Vagina (tissue), 2 donors: Measurements from ENCODE around the gene SKA1. TPM values are rescaled to one million over a fixed set of nuclear protein-coding genes. Genes with fewer than 3 reads are reported as not detected.
"Not testable (repeated sequence)": the region's sequence is repeated elsewhere in the genome, so short reads cannot be mapped to it uniquely, and the experiment has no call there.

Experiments used
- DNase-seq, 2 donors: peaks; one replicate each; pipeline ENCODE4 v3.0.0-alpha.2; 2017; ENCODE audit errors: extremely low spot score in 2 of 2
- H3K27ac ChIP-seq: fragments of 200-600 bp; sonication (generic); one replicate; pipeline ENCODE4 v1.5.1; 2019
- H3K27me3 ChIP-seq: fragments of 200-600 bp; sonication (generic); one replicate; pipeline ENCODE4 v1.5.1; 2019
- H3K36me3 ChIP-seq, 2 donors: fragments of 200-600 bp; sonication (generic); one replicate each; pipeline ENCODE4 v1.5.1; 2017 to 2019
- H3K4me1 ChIP-seq: fragments of 200-600 bp; sonication (generic); one replicate; pipeline ENCODE4 v1.5.1; 2019
- H3K4me3 ChIP-seq, 2 donors: fragments of 200-600 bp; sonication (generic); 1 replicate in 1 of 2; 2 replicates in 1 of 2; pipeline ENCODE4 v1.5.1; 2016 to 2019
- H3K9me3 ChIP-seq: fragments of 200-600 bp; sonication (generic); one replicate; pipeline ENCODE4 v1.5.1; 2019
- CTCF ChIP-seq, 3 experiments: fragments of 450-650 bp in 2 of 3; fragments of 200-600 bp in 1 of 3; sonication (generic) in 1 of 3; IDR thresholded peaks; one replicate each; pipeline ENCODE4 v1.5.1; 2017 to 2019; ENCODE audit warnings: antibody characterized with exemption in 3 of 3, mild to moderate bottlenecking in 2 of 3, moderate library complexity in 2 of 3
- POLR2A ChIP-seq, 2 donors: fragments of 450-650 bp; IDR thresholded peaks; one replicate each; pipeline ENCODE4 v1.6.1; 2017; ENCODE audit warnings: antibody characterized with exemption in 2 of 2, mild to moderate bottlenecking in 2 of 2, moderate library complexity in 2 of 2
- POLR2AphosphoS5 ChIP-seq, 2 donors: sonication (generic); formaldehyde crosslinking; IDR thresholded peaks; one replicate each; pipeline ENCODE4 v1.9.0; 2017; ENCODE audit warnings: antibody characterized with exemption in 2 of 2, mild to moderate bottlenecking in 2 of 2, low read depth in 1 of 2; ENCODE audit not compliant: insufficient read depth in 1 of 2
- intact Hi-C: fragments of 100-400 bp; cut with DNase I; formaldehyde crosslinking; loops from one replicate; pipeline ENCODE4 v1.15.1; 2023
- total RNA-seq: library from RNA; depleted of rRNA; stranded (reverse); fragments of >200 nt; gene quantifications from one replicate; pipeline ENCODE4 v1.2.3, GENCODE V29; 2016

SKA1 gene
- total RNA-seq, 1 donor from 2014 or later = 0.74 TPM

GRCh38 chr18:50398947-50399346 is 24.1 kb downstream of the SKA1 start:
- DNase-seq = no peak
- no peaks in the 10 kb centered on the region for H3K27me3 ChIP-seq
- H3K9me3 ChIP-seq = no peaks in the 10 kb centered on the region
- peaks cover 6% of the 10 kb centered on the region for H3K4me1 ChIP-seq
- H3K27ac ChIP-seq = no peak overlapping the region
- no peak overlapping the region for H3K4me3 ChIP-seq
- H3K36me3 ChIP-seq = no peaks in the 10 kb centered on the region
- TF ChIP-seq POLR2A (IDR thresholded peaks at IDR 0.05) = no peak
- TF ChIP-seq CTCF (IDR thresholded peaks at IDR 0.05) = no peak
- TF ChIP-seq POLR2AphosphoS5 (IDR thresholded peaks at IDR 0.05; ENCODE audit: insufficient read depth in 1 of 2, low read depth in 1 of 2) = no peak
- intact Hi-C loops = no loop called here

- no peak for DNase-seq
- intact Hi-C loops = no loop called here
- Histone ChIP-seq H3K36me3 (no peaks in the 10 kb centered on the region), H3K27me3 (no peaks in the 10 kb centered on the region), H3K4me1 (peaks cover 6% of the 10 kb centered on the region), H3K27ac (no peak overlapping the region), H3K4me3 (no peak overlapping the region), H3K9me3 (no peaks in the 10 kb centered on the region)
- no peak for TF ChIP-seq POLR2A (IDR thresholded peaks at IDR 0.05)
- TF ChIP-seq POLR2AphosphoS5 (IDR thresholded peaks at IDR 0.05; ENCODE audit: insufficient read depth in 1 of 2, low read depth in 1 of 2) = no peak
- no peak for TF ChIP-seq CTCF (IDR thresholded peaks at IDR 0.05)
These were observed 24.7 kb downstream of the SKA1 start for GRCh38 chr18:50399582-50399981.

- H3K27me3 ChIP-seq, H3K27ac ChIP-seq, DNase-seq, H3K9me3 ChIP-seq, H3K4me1 ChIP-seq, intact Hi-C loops, H3K4me3 ChIP-seq, H3K36me3 ChIP-seq: not testable (repeated sequence)
These were observed 25.6 kb downstream of the SKA1 start for GRCh38 chr18:50400438-50400837.

GRCh38 chr18:50401295-50401694 is 26.4 kb downstream of the SKA1 start:
- H3K4me3 ChIP-seq = no peak overlapping the region
- no peaks in the 10 kb centered on the region for H3K27me3 ChIP-seq
- H3K9me3 ChIP-seq = no peaks in the 10 kb centered on the region
- no peaks in the 10 kb centered on the region for H3K36me3 ChIP-seq
- H3K4me1 ChIP-seq = peaks cover 6% of the 10 kb centered on the region
- no peak for DNase-seq
- no peak overlapping the region for H3K27ac ChIP-seq
- intact Hi-C loops = no loop called here
- TF ChIP-seq POLR2A (IDR thresholded peaks at IDR 0.05) = no peak
- no peak for TF ChIP-seq CTCF (IDR thresholded peaks at IDR 0.05)
- no peak for TF ChIP-seq POLR2AphosphoS5 (IDR thresholded peaks at IDR 0.05; ENCODE audit: insufficient read depth in 1 of 2, low read depth in 1 of 2)

- Histone ChIP-seq H3K27ac (no peak overlapping the region), H3K27me3 (no peaks in the 10 kb centered on the region), H3K36me3 (no peaks in the 10 kb centered on the region), H3K9me3 (no peaks in the 10 kb centered on the region), H3K4me1 (peaks cover 6% of the 10 kb centered on the region), H3K4me3 (no peak overlapping the region)
- no peak for DNase-seq
- intact Hi-C loops = no loop called here
- no peak for TF ChIP-seq POLR2AphosphoS5 (IDR thresholded peaks at IDR 0.05; ENCODE audit: insufficient read depth in 1 of 2, low read depth in 1 of 2)
These were observed 27.0 kb downstream of the SKA1 start for GRCh38 chr18:50401888-50402287.

- H3K27me3 ChIP-seq, H3K4me3 ChIP-seq, intact Hi-C loops, H3K27ac ChIP-seq, DNase-seq, H3K36me3 ChIP-seq, H3K4me1 ChIP-seq, H3K9me3 ChIP-seq: not testable (repeated sequence)
These were observed 30.1 kb downstream of the SKA1 start for GRCh38 chr18:50404752-50405581.
